ENCODE results near the gene C3orf80. TPM values are rescaled to one million over a fixed set of nuclear protein-coding genes. Genes with fewer than 3 reads are reported as not detected.

Gene C3orf80
- total and polyA plus RNA-seq, 4 donors, result 0.13 to 1.1 (median 0.45) TPM

GRCh38 chr3:160185751-160186150, 39.5 kb upstream of the C3orf80 start:
- H3K27me3 ChIP-seq (ENCODE audit: control insufficient read depth in 1 of 2, insufficient read depth in 2 of 2, low read length in 1 of 2), result no peaks in the 10 kb centered on the region
- no peak for ATAC-seq (ENCODE audit: low FRiP score)
- H3K27ac ChIP-seq (ENCODE audit: low read depth in 1 of 2, low read length in 2 of 2), result no peak overlapping the region
- intact Hi-C loops (cut with DNase I), result no loop called here
- no peak for DNase-seq
- H3K36me3 ChIP-seq (ENCODE audit: control insufficient read depth in 1 of 2, insufficient read depth in 2 of 2, low read length in 1 of 2), result no peaks in the 10 kb centered on the region
- no peaks in the 10 kb centered on the region for H3K9me3 ChIP-seq (ENCODE audit: control insufficient read depth, low read length)
- peaks cover 0 to 8% of the 10 kb centered on the region in 2 donors for H3K4me1 ChIP-seq (ENCODE audit: control insufficient read depth in 1 of 2, insufficient read depth in 2 of 2, low read length in 2 of 2)
- no peak overlapping the region for H3K4me3 ChIP-seq (ENCODE audit: low read length in 2 of 2)

- WGBS, 2 donors, result 95 to 97% methylated on average over 2 of the region's 2 CpGs
- Histone ChIP-seq H3K4me1 (ENCODE audit: control insufficient read depth in 1 of 2, insufficient read depth in 2 of 2, low read length in 2 of 2) (peaks cover 0 to 8% of the 10 kb centered on the region in 2 donors), H3K36me3 (ENCODE audit: control insufficient read depth in 1 of 2, insufficient read depth in 2 of 2, low read length in 1 of 2) (no peaks in the 10 kb centered on the region), H3K27ac (ENCODE audit: low read depth in 1 of 2, low read length in 2 of 2) (no peak overlapping the region), H3K9me3 (ENCODE audit: control insufficient read depth, low read length) (no peaks in the 10 kb centered on the region), H3K27me3 (ENCODE audit: control insufficient read depth in 1 of 2, insufficient read depth in 2 of 2, low read length in 1 of 2) (no peaks in the 10 kb centered on the region), H3K4me3 (ENCODE audit: low read length in 2 of 2) (no peak overlapping the region)
- intact Hi-C loops (cut with DNase I), result no loop called here
- ATAC-seq (ENCODE audit: low FRiP score), result no peak
- no peak for DNase-seq
Measured at GRCh38 chr3:160187288-160187687, 37.9 kb upstream of the C3orf80 start.

- Histone ChIP-seq H3K4me1 (ENCODE audit: control insufficient read depth in 1 of 2, insufficient read depth in 2 of 2, low read length in 2 of 2) (no peaks in the 10 kb centered on the region), H3K36me3 (ENCODE audit: control insufficient read depth in 1 of 2, insufficient read depth in 2 of 2, low read length in 1 of 2) (no peaks in the 10 kb centered on the region), H3K4me3 (ENCODE audit: low read length in 2 of 2) (no peak overlapping the region), H3K9me3 (ENCODE audit: control insufficient read depth, low read length) (no peaks in the 10 kb centered on the region), H3K27ac (ENCODE audit: low read depth in 1 of 2, low read length in 2 of 2) (no peak overlapping the region), H3K27me3 (ENCODE audit: control insufficient read depth in 1 of 2, insufficient read depth in 2 of 2, low read length in 1 of 2) (no peaks in the 10 kb centered on the region)
- ATAC-seq (ENCODE audit: low FRiP score) (no peak), DNase-seq (no peak)
- intact Hi-C loops (cut with DNase I), result no loop called here
- WGBS, 2 donors, result 98 to 100% methylated on average over 1 of the region's 1 CpG
Measured at GRCh38 chr3:160192310-160193029, 32.8 kb upstream of the C3orf80 start.

GRCh38 chr3:160193644-160194192, 31.5 kb upstream of the C3orf80 start:
- ATAC-seq (ENCODE audit: low FRiP score), result no peak
- intact Hi-C loops (cut with DNase I), result no loop called here
- Histone ChIP-seq H3K4me1 (ENCODE audit: control insufficient read depth in 1 of 2, insufficient read depth in 2 of 2, low read length in 2 of 2) (no peaks in the 10 kb centered on the region), H3K27ac (ENCODE audit: low read depth in 1 of 2, low read length in 2 of 2) (no peak overlapping the region), H3K4me3 (ENCODE audit: low read length in 2 of 2) (no peak overlapping the region), H3K9me3 (ENCODE audit: control insufficient read depth, low read length) (no peaks in the 10 kb centered on the region), H3K36me3 (ENCODE audit: control insufficient read depth in 1 of 2, insufficient read depth in 2 of 2, low read length in 1 of 2) (no peaks in the 10 kb centered on the region), H3K27me3 (ENCODE audit: control insufficient read depth in 1 of 2, insufficient read depth in 2 of 2, low read length in 1 of 2) (no peaks in the 10 kb centered on the region)
- DNase-seq, result no peak
- WGBS, 2 donors, result 79% methylated on average over 6 of the region's 6 CpGs

GRCh38 chr3:160194438-160194837, 30.8 kb upstream of the C3orf80 start:
- ATAC-seq (ENCODE audit: low FRiP score) (no peak), DNase-seq (no peak)
- intact Hi-C loops (cut with DNase I), result no loop called here
- no peak overlapping the region for H3K4me3 ChIP-seq (ENCODE audit: low read length in 2 of 2)
- no peaks in the 10 kb centered on the region for H3K36me3 ChIP-seq (ENCODE audit: control insufficient read depth in 1 of 2, insufficient read depth in 2 of 2, low read length in 1 of 2)
- H3K4me1 ChIP-seq (ENCODE audit: control insufficient read depth in 1 of 2, insufficient read depth in 2 of 2, low read length in 2 of 2), result no peaks in the 10 kb centered on the region
- no peaks in the 10 kb centered on the region for H3K27me3 ChIP-seq (ENCODE audit: control insufficient read depth in 1 of 2, insufficient read depth in 2 of 2, low read length in 1 of 2)
- no peaks in the 10 kb centered on the region for H3K9me3 ChIP-seq (ENCODE audit: control insufficient read depth, low read length)
- WGBS, 2 donors, result 91 to 97% methylated on average over 1 of the region's 1 CpG
- H3K27ac ChIP-seq (ENCODE audit: low read depth in 1 of 2, low read length in 2 of 2), result no peak overlapping the region

GRCh38 chr3:160195106-160195505, 30.1 kb upstream of the C3orf80 start:
- H3K4me1 ChIP-seq (ENCODE audit: control insufficient read depth in 1 of 2, insufficient read depth in 2 of 2, low read length in 2 of 2), result no peaks in the 10 kb centered on the region
- H3K4me3 ChIP-seq (ENCODE audit: low read length in 2 of 2), result no peak overlapping the region
- DNase-seq (no peak), ATAC-seq (ENCODE audit: low FRiP score) (no peak)
- intact Hi-C loops (cut with DNase I), result no loop called here
- H3K27ac ChIP-seq (ENCODE audit: low read depth in 1 of 2, low read length in 2 of 2), result no peak overlapping the region
- H3K9me3 ChIP-seq (ENCODE audit: control insufficient read depth, low read length), result no peaks in the 10 kb centered on the region
- no peaks in the 10 kb centered on the region for H3K36me3 ChIP-seq (ENCODE audit: control insufficient read depth in 1 of 2, insufficient read depth in 2 of 2, low read length in 1 of 2)
- no peaks in the 10 kb centered on the region for H3K27me3 ChIP-seq (ENCODE audit: control insufficient read depth in 1 of 2, insufficient read depth in 2 of 2, low read length in 1 of 2)

GRCh38 chr3:160196511-160197104, 28.6 kb upstream of the C3orf80 start:
- WGBS, 2 donors, result 41 to 52% methylated on average over 9 of the region's 9 CpGs
- peak; percentile 71 for ATAC-seq (ENCODE audit: low FRiP score)

GRCh38 chr3:160199108-160199507, 26.1 kb upstream of the C3orf80 start:
- H3K36me3 ChIP-seq (ENCODE audit: control insufficient read depth in 1 of 2, insufficient read depth in 2 of 2, low read length in 1 of 2), result no peaks in the 10 kb centered on the region
- WGBS, 2 donors, result 95% methylated on average over 3 of the region's 3 CpGs
- H3K4me3 ChIP-seq (ENCODE audit: low read length in 2 of 2), result no peak overlapping the region
- no peak for DNase-seq
- H3K4me1 ChIP-seq (ENCODE audit: control insufficient read depth in 1 of 2, insufficient read depth in 2 of 2, low read length in 2 of 2), result no peaks in the 10 kb centered on the region
- peaks cover 2% of the 10 kb centered on the region for H3K9me3 ChIP-seq (ENCODE audit: control insufficient read depth, low read length)
- H3K27me3 ChIP-seq (ENCODE audit: control insufficient read depth in 1 of 2, insufficient read depth in 2 of 2, low read length in 1 of 2), result no peaks in the 10 kb centered on the region
- no peak overlapping the region for H3K27ac ChIP-seq (ENCODE audit: low read depth in 1 of 2, low read length in 2 of 2)
- intact Hi-C loops (cut with DNase I), result no loop called here
- ATAC-seq (ENCODE audit: low FRiP score), result no peak

More at GRCh38 chr3:160196511-160197104, 28.6 kb upstream of the C3orf80 start:
- no peaks in the 10 kb centered on the region for H3K27me3 ChIP-seq (ENCODE audit: control insufficient read depth in 1 of 2, insufficient read depth in 2 of 2, low read length in 1 of 2)
- DNase-seq, result peak; percentile 61 to 76
- H3K4me3 ChIP-seq (ENCODE audit: low read length in 2 of 2), result no peak overlapping the region
- no peak overlapping the region for H3K27ac ChIP-seq (ENCODE audit: low read depth in 1 of 2, low read length in 2 of 2)
- intact Hi-C loops (cut with DNase I), result no loop called here
- H3K9me3 ChIP-seq (ENCODE audit: control insufficient read depth, low read length), result no peaks in the 10 kb centered on the region
- no peaks in the 10 kb centered on the region for H3K4me1 ChIP-seq (ENCODE audit: control insufficient read depth in 1 of 2, insufficient read depth in 2 of 2, low read length in 2 of 2)
- no peaks in the 10 kb centered on the region for H3K36me3 ChIP-seq (ENCODE audit: control insufficient read depth in 1 of 2, insufficient read depth in 2 of 2, low read length in 1 of 2)

GRCh38 chr3:160200353-160200752, 24.9 kb upstream of the C3orf80 start:
- ATAC-seq (ENCODE audit: low FRiP score) (no peak), DNase-seq (no peak)
- H3K36me3 ChIP-seq (ENCODE audit: control insufficient read depth in 1 of 2, insufficient read depth in 2 of 2, low read length in 1 of 2), result no peaks in the 10 kb centered on the region
- no peaks in the 10 kb centered on the region for H3K4me1 ChIP-seq (ENCODE audit: control insufficient read depth in 1 of 2, insufficient read depth in 2 of 2, low read length in 2 of 2)
- peaks cover 2% of the 10 kb centered on the region for H3K9me3 ChIP-seq (ENCODE audit: control insufficient read depth, low read length)
- no peak overlapping the region for H3K27ac ChIP-seq (ENCODE audit: low read depth in 1 of 2, low read length in 2 of 2)
- intact Hi-C loops (cut with DNase I), result no loop called here
- H3K4me3 ChIP-seq (ENCODE audit: low read length in 2 of 2), result no peak overlapping the region
- WGBS, 2 donors, result 91 to 96% methylated on average over 1 of the region's 1 CpG
- H3K27me3 ChIP-seq (ENCODE audit: control insufficient read depth in 1 of 2, insufficient read depth in 2 of 2, low read length in 1 of 2), result no peaks in the 10 kb centered on the region
